Chondrocyte (in vitro differentiated cells): Measurements from ENCODE around the gene PITX3. TPM values are rescaled to one million over a fixed set of nuclear protein-coding genes. Genes with fewer than 3 reads are reported as not detected.

Experiments
- DNase-seq: peaks from one replicate; pipeline ENCODE4 v3.0.0; 2021; ENCODE audit warnings: mixed read lengths, low spot score
- H3K27ac Mint-ChIP-seq: one replicate; pipeline ENCODE4 v1.8.0; 2021; ENCODE audit warnings: mild to moderate bottlenecking, moderate library complexity, mixed read lengths; ENCODE audit not compliant: unreplicated experiment
- H3K27me3 Mint-ChIP-seq: 2 replicates; pipeline ENCODE4 v1.8.0; 2021; ENCODE audit warnings: low read depth, mixed read lengths
- H3K36me3 Mint-ChIP-seq: 2 replicates; pipeline ENCODE4 v1.8.0; 2021; ENCODE audit warnings: low read depth, mixed read lengths
- H3K4me1 Mint-ChIP-seq: 2 replicates; pipeline ENCODE4 v1.8.0; 2021; ENCODE audit warnings: low read depth, mild to moderate bottlenecking, mixed read lengths
- H3K4me3 Mint-ChIP-seq: one replicate; pipeline ENCODE4 v1.8.0; 2021; ENCODE audit warnings: mild to moderate bottlenecking, moderate library complexity, mixed read lengths; ENCODE audit not compliant: unreplicated experiment
- H3K9me3 Mint-ChIP-seq: 2 replicates; pipeline ENCODE4 v1.8.0; 2021; ENCODE audit warnings: low read depth, mixed read lengths
- CTCF ChIP-seq: fragments of 200-600 bp; sonication (generic); IDR thresholded peaks from 2 replicates; pipeline ENCODE4 v1.5.0; 2021; ENCODE audit warnings: antibody characterized with exemption, mild to moderate bottlenecking, moderate library complexity
- long read RNA-seq: library from polyadenylated mRNA; stranded (forward); transcript quantifications from one replicate; pipeline ENCODE4 v2.0.0, GENCODE V29; 2021
- total RNA-seq: library from RNA; stranded (reverse); gene quantifications from 3 replicates; pipeline ENCODE4 v1.2.1, GENCODE V29; 2021

The PITX3 gene
- total RNA-seq = not detected in 3 replicates
- long read RNA-seq, partial matches to known transcripts = 0 of 2 reads
- long read RNA-seq, other reads (novel, unspliced or antisense) = 0 of 2 reads

DNA sequence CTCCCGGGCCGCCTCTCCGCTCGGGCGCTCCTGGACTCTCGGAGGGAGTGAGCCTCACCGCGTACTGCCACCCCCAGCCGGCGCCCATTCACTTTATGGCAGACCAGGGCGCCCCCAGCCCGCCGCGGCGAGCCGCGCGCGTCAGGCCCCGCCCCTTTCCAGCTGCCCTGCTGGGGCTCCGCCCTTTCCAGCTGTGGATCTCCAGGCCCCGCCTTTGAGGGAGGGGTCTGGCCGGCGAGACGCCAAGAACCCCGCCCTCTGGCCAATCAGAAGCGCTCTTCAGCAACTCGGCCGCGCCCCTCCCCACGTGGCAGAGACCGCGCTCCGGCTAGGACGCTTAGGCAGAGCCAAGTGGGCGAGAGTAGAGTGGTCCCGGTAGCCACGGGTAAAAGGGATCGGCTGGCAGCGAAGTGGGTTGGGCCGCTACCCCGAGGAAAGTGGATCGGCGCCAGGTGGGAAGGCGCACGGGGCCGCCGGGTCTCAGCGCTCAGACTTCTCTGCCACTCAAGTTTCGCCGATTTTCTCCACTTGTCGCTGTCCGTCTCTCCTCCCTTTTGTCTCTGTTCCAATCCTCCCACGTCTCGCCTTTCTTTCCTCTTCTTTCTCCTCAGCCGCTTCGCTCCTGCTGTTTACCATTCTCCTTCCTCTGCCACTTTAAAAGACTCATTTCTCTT lies at the start of gene PITX3:
Gene PITX3, minus strand, starts transcription at position 69 of the 674 bp plus-strand sequence. CDS start 9,432 bp downstream, outside the sequence.
- peak; percentile 95 for DNase-seq
- no peaks in the 10 kb centered on the region for H3K36me3 Mint-ChIP-seq
- H3K9me3 Mint-ChIP-seq = no peaks in the 10 kb centered on the region
- peaks cover 27% of the 10 kb centered on the region for H3K4me1 Mint-ChIP-seq
- peak; percentile 45 for TF ChIP-seq CTCF
- peaks cover 22% of the 10 kb centered on the region for H3K27me3 Mint-ChIP-seq
- peak within 1 kb of the TSS; percentile 80 for H3K4me3 Mint-ChIP-seq
- H3K27ac Mint-ChIP-seq = peak within 1 kb of the TSS; percentile 85

GRCh38 chr10:102289840-102290239 lies 48.5 kb upstream of the PITX3 start:
- Mint-ChIP-seq H3K27ac (no peak overlapping the region), H3K36me3 (peaks cover 2% of the 10 kb centered on the region), H3K4me3 (no peak overlapping the region), H3K4me1 (peaks cover 29% of the 10 kb centered on the region), H3K27me3 (no peaks in the 10 kb centered on the region), H3K9me3 (no peaks in the 10 kb centered on the region)
- no peak for DNase-seq
- TF ChIP-seq CTCF = no peak

DNA sequence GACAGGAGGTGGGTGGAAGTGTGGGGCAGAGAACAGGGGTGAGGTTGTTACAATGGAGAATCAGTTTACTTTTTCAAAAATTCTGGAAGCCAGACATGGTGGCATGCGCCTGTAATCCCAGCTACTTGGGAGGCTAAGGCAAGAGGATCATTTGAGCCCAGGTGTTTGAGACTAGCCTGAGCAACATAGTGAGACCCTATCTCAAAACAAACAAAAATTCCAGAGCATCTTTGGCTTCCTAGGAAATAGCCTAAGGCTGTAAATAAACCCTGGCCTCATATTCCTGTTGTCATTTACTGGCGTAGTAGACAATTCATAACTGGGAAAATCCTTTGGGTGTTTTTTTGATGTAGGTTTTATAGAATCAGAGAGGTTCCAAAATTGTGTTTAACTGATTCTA lies 48.0 kb upstream of the PITX3 start:
- H3K4me1 Mint-ChIP-seq = peaks cover 29% of the 10 kb centered on the region
- peaks cover 3% of the 10 kb centered on the region for H3K36me3 Mint-ChIP-seq
- H3K9me3 Mint-ChIP-seq = no peaks in the 10 kb centered on the region
- H3K4me3 Mint-ChIP-seq = no peak overlapping the region
- no peaks in the 10 kb centered on the region for H3K27me3 Mint-ChIP-seq
- no peak overlapping the region for H3K27ac Mint-ChIP-seq
- no peak for DNase-seq
- TF ChIP-seq CTCF = no peak

DNA sequence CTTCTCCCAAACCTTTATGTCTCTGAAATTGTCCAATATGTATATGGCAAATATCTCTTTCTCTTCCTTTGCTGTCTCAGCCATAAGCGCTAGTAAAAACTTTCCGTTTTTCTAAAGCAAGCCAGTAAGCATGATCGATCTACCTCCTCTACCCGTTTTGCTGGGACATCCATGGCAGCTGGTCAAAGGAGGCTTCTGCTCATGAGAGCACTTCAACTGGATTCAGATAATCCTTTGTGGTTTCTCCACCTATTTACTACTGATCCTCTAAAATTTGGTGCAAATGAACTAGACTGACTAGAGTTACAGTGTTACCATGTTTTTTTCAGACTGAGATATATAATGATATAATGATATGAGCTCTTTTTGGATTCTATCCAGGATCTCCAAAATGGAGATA lies 46.7 kb upstream of the PITX3 start:
- H3K4me1 Mint-ChIP-seq = peaks cover 29% of the 10 kb centered on the region
- H3K27ac Mint-ChIP-seq = no peak overlapping the region
- H3K36me3 Mint-ChIP-seq = peaks cover 4% of the 10 kb centered on the region
- DNase-seq = no peak
- no peak overlapping the region for H3K4me3 Mint-ChIP-seq
- no peak for TF ChIP-seq CTCF
- H3K27me3 Mint-ChIP-seq = no peaks in the 10 kb centered on the region
- H3K9me3 Mint-ChIP-seq = no peaks in the 10 kb centered on the region

DNA sequence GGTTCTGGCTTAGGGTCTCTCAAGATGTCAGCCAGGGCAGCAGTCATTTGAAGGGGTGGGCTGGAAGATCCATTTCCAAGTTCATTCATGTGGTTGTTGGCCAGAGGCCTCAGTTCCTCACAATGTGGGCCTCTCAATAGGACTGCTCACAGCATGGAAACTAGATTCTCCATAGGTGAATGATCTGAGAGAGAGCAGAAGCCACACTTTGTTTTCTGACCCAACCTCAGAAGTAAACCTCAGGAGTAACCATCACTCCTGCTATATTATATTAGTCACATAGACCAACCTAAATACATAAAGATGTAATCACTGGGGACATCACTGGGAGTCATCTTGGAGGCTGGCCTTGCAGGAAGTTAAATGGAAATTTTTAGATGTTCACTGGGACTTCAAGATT lies 46.2 kb upstream of the PITX3 start:
- Mint-ChIP-seq H3K4me1 (peaks cover 29% of the 10 kb centered on the region), H3K9me3 (no peaks in the 10 kb centered on the region), H3K27ac (no peak overlapping the region), H3K27me3 (no peaks in the 10 kb centered on the region), H3K4me3 (no peak overlapping the region), H3K36me3 (peaks cover 4% of the 10 kb centered on the region)
- DNase-seq = no peak
- no peak for TF ChIP-seq CTCF
